ENCODE data around the gene CIZ1. TPM values are rescaled to one million over a fixed set of nuclear protein-coding genes. Genes with fewer than 3 reads are reported as not detected.

CIZ1 gene
- total RNA-seq, 1 experiment from 2014 or later, result 93.7 TPM

GRCh38 chr9:128146591-128147120, 44.7 kb downstream of the CIZ1 start:
- no TSS peak for BruUV-seq (replicated peaks)
- CTCF ChIA-PET, result interaction anchor here (0.7 kb wide), 1 partner anchor 29 kb away, joined by 5 read pairs; no protein-coding TSS in a partner anchor
- peak overlapping the region; percentile 92 for H3K27ac Mint-ChIP-seq (ENCODE audit: unreplicated experiment)
- H3K27me3 Mint-ChIP-seq (ENCODE audit: unreplicated experiment), result peaks cover 11% of the 10 kb centered on the region
- H3K4me1 Mint-ChIP-seq (ENCODE audit: low read depth, unreplicated experiment), result peaks cover 53% of the 10 kb centered on the region
- H3K4me3 Mint-ChIP-seq (ENCODE audit: low read depth, unreplicated experiment), result no peak overlapping the region
- no peak for DNase-seq
- intact Hi-C loops (cut with micrococcal nuclease; ENCODE audit: unreplicated experiment), result no loop called here
- peaks cover 51% of the 10 kb centered on the region for H3K36me3 Mint-ChIP-seq (ENCODE audit: insufficient read depth, unreplicated experiment)
- no peaks in the 10 kb centered on the region for H3K9me3 Mint-ChIP-seq (ENCODE audit: low read depth, unreplicated experiment)
- no peak for TF ChIP-seq CTCF (IDR thresholded peaks at IDR 0.05; ENCODE audit: unreplicated experiment)

GRCh38 chr9:128145951-128146351, 45.4 kb downstream of the CIZ1 start:
- no peak for DNase-seq
- CTCF ChIA-PET, result interaction anchor here (0.6 to 0.7 kb wide), 2 partner anchors 28 to 61 kb away, joined by 3 to 5 read pairs; no protein-coding TSS in a partner anchor
- no peak overlapping the region for H3K4me3 Mint-ChIP-seq (ENCODE audit: low read depth, unreplicated experiment)
- no peak for TF ChIP-seq CTCF (IDR thresholded peaks at IDR 0.05; ENCODE audit: unreplicated experiment)
- no TSS peak for BruUV-seq (replicated peaks)
- no peaks in the 10 kb centered on the region for H3K9me3 Mint-ChIP-seq (ENCODE audit: low read depth, unreplicated experiment)
- peaks cover 44% of the 10 kb centered on the region for H3K36me3 Mint-ChIP-seq (ENCODE audit: insufficient read depth, unreplicated experiment)
- H3K27ac Mint-ChIP-seq (ENCODE audit: unreplicated experiment), result peak overlapping the region; percentile 92
- peaks cover 49% of the 10 kb centered on the region for H3K4me1 Mint-ChIP-seq (ENCODE audit: low read depth, unreplicated experiment)
- intact Hi-C loops (cut with micrococcal nuclease; ENCODE audit: unreplicated experiment), result no loop called here
- peaks cover 6% of the 10 kb centered on the region for H3K27me3 Mint-ChIP-seq (ENCODE audit: unreplicated experiment)

GRCh38 chr9:128145536-128145935, 45.8 kb downstream of the CIZ1 start:
- TF ChIP-seq CTCF (IDR thresholded peaks at IDR 0.05; ENCODE audit: unreplicated experiment), result no peak
- no TSS peak for BruUV-seq (replicated peaks)
- Mint-ChIP-seq H3K9me3 (ENCODE audit: low read depth, unreplicated experiment) (no peaks in the 10 kb centered on the region), H3K36me3 (ENCODE audit: insufficient read depth, unreplicated experiment) (peaks cover 40% of the 10 kb centered on the region), H3K4me1 (ENCODE audit: low read depth, unreplicated experiment) (peaks cover 45% of the 10 kb centered on the region), H3K27me3 (ENCODE audit: unreplicated experiment) (peaks cover 2% of the 10 kb centered on the region), H3K4me3 (ENCODE audit: low read depth, unreplicated experiment) (no peak overlapping the region), H3K27ac (ENCODE audit: unreplicated experiment) (peak overlapping the region; percentile 92)
- CTCF ChIA-PET, result interaction anchor here (0.6 kb wide), 1 partner anchor 62 kb away, joined by 3 read pairs; no protein-coding TSS in a partner anchor
- intact Hi-C loops (cut with micrococcal nuclease; ENCODE audit: unreplicated experiment), result no loop called here
- peak; percentile 75 for DNase-seq

GRCh38 chr9:128144239-128145181, 46.9 kb downstream of the CIZ1 start:
- H3K27ac Mint-ChIP-seq (ENCODE audit: unreplicated experiment), result peak overlapping the region; percentile 95
- intact Hi-C loops (cut with micrococcal nuclease; ENCODE audit: unreplicated experiment), result no loop called here
- H3K4me3 Mint-ChIP-seq (ENCODE audit: low read depth, unreplicated experiment), result no peak overlapping the region
- H3K9me3 Mint-ChIP-seq (ENCODE audit: low read depth, unreplicated experiment), result no peaks in the 10 kb centered on the region
- DNase-seq, result no peak
- no peak for TF ChIP-seq CTCF (IDR thresholded peaks at IDR 0.05; ENCODE audit: unreplicated experiment)
- no TSS peak for BruUV-seq (replicated peaks)
- no peaks in the 10 kb centered on the region for H3K27me3 Mint-ChIP-seq (ENCODE audit: unreplicated experiment)
- CTCF ChIA-PET, result no interaction called here
- H3K4me1 Mint-ChIP-seq (ENCODE audit: low read depth, unreplicated experiment), result peaks cover 35% of the 10 kb centered on the region
- H3K36me3 Mint-ChIP-seq (ENCODE audit: insufficient read depth, unreplicated experiment), result peaks cover 29% of the 10 kb centered on the region

Measured in Calu3 (cell line).